Spinal cord (tissue), 10 donors: ENCODE data around the gene PDCD1. TPM values are rescaled to one million over a fixed set of nuclear protein-coding genes. Genes with fewer than 3 reads are reported as not detected.
A peak's percentile ranks its signal among the peaks of the same experiment; 100 is the strongest.

ENCODE experiments used
- DNase-seq, 6 donors: peaks; one replicate each; pipeline versions ENCODE4 v3.0.0 to v3.0.0-alpha.2; 2013 to 2015; ENCODE audit warnings: low spot score in 6 of 6, low read depth in 4 of 6
- H3K27ac ChIP-seq: one replicate; pipeline ENCODE4 v1.5.1; 2013; ENCODE audit warnings: low read depth, low read length, control low read depth
- H3K27me3 ChIP-seq: one replicate; pipeline ENCODE4 v1.6.1; 2013; ENCODE audit warnings: low read length; ENCODE audit not compliant: control insufficient read depth, insufficient read depth
- H3K36me3 ChIP-seq: one replicate; pipeline ENCODE4 v1.6.1; 2013; ENCODE audit warnings: low read length; ENCODE audit not compliant: control insufficient read depth, insufficient read depth
- H3K4me1 ChIP-seq: one replicate; pipeline ENCODE4 v1.6.1; 2013; ENCODE audit warnings: low read length; ENCODE audit not compliant: control insufficient read depth, insufficient read depth
- H3K4me3 ChIP-seq: one replicate; pipeline ENCODE4 v1.5.1; 2013; ENCODE audit warnings: low read depth, low read length, control low read depth
- H3K9me3 ChIP-seq: one replicate; pipeline ENCODE4 v1.6.1; 2013; ENCODE audit warnings: low read length; ENCODE audit not compliant: control insufficient read depth, insufficient read depth
- WGBS: methylation state at CpG from one replicate; pipeline ENCODE4 v1.1.5; 2013; ENCODE audit warnings: missing lambda C conversion rate; ENCODE audit not compliant: insufficient coverage; 5-methylcytosine and 5-hydroxymethylcytosine counted together
- polyA plus RNA-seq, 2 donors: library from polyadenylated mRNA; unstranded; fragments of 120-200 nt; gene quantifications; one replicate each; pipeline ENCODE4 v1.2.1, GENCODE V29; 2013; ENCODE audit not compliant: insufficient read length in 2 of 2
- total RNA-seq, 2 donors: library from RNA; depleted of rRNA in 1 of 2; stranded (reverse); fragments of 120-200 nt in 1 of 2; fragments of >200 nt in 1 of 2; gene quantifications; one replicate each; pipeline versions ENCODE4 v1.2.3 to v1.2.4, GENCODE V29; 2013 to 2014
- donor health status: healthy.

The PDCD1 gene
- total and polyA plus RNA-seq, 4 donors: 0.06 to 0.20 TPM; not detected in 2

GRCh38 chr2:241887806-241888522 is 29.3 kb upstream of the PDCD1 start:
- Histone ChIP-seq H3K27me3 (no peaks in the 10 kb centered on the region), H3K27ac (no peak overlapping the region)
- no peak for DNase-seq

DNA sequence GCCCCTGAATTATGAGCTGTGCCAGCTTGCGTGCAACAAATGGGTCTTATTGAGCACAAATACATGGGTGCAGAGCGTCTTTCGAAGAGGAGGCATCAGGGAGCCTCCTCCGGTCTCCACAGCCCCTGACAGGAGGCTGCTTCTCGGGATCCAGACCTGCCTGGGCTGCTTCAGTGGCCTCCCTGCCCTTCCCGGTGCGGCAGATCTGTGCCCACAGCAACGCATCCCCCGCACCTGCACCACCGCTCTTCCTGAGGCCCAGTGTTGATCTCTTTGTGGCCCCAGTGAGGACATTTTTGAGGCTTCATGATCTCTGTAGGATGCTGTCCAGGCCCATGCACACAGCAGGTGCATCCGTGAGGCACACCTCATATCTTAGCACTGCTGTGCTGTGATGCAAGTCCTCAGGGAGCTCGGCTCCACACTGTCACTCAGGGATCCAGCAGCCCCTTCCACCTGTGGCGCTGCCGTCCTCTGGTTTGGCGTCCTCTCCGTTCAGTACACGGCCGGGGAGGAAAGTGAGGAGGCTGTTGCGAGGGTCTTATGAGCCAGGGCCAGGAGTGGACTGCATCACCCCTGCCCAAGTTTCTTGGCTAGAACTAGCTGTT is 28.2 kb upstream of the PDCD1 start:
- Histone ChIP-seq H3K27me3 (no peaks in the 10 kb centered on the region), H3K4me3 (no peak overlapping the region), H3K27ac (no peak overlapping the region), H3K4me1 (peaks cover 43% of the 10 kb centered on the region), H3K36me3 (peaks cover 14% of the 10 kb centered on the region), H3K9me3 (no peaks in the 10 kb centered on the region)
- DNase-seq: no peak
- WGBS: 75% methylated on average over 15 of the region's 19 CpGs

More at GRCh38 chr2:241887806-241888522, 29.3 kb upstream of the PDCD1 start:
- H3K36me3 ChIP-seq: peaks cover 14% of the 10 kb centered on the region
- no peaks in the 10 kb centered on the region for H3K9me3 ChIP-seq
- no peak overlapping the region for H3K4me3 ChIP-seq
- peaks cover 47% of the 10 kb centered on the region for H3K4me1 ChIP-seq
- 84% methylated on average over 12 of the region's 24 CpGs for WGBS

DNA sequence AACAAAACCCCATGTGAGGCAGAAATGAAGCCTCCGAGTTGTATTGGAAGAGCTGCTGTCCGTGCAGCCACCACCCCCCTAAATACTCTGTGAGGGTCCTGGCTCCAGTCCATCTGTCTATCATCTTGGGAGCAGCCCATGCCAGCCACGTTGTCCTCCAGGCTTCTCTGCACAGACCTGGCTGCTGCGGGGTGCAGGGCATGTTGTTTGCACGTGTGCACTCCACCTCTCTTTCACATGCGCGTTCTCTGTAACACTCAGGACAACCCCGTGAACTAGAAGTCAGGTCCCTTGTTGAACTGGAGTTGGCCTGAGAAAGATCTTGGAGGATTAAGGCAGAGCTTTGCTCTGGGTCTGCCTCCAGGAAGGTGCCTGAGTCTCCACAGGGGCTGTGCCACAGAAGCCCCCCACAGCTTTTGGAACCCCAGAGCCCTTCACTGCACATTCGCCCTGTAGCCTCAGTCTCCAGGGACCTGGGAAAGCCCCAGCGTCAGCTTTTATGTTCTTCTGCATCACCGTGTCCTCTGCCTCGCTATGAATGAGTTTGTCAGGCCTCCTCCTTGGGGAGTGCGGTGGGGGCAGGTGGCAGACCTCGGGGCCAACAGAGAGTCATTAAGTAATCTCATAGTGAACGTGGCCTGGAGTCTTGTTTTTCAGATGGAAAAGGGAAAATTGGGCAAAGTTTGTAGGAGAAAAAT is 27.4 kb upstream of the PDCD1 start:
- Histone ChIP-seq H3K9me3 (no peaks in the 10 kb centered on the region), H3K27ac (no peak overlapping the region), H3K4me1 (peaks cover 44% of the 10 kb centered on the region), H3K27me3 (no peaks in the 10 kb centered on the region), H3K36me3 (peaks cover 11% of the 10 kb centered on the region), H3K4me3 (no peak overlapping the region)
- WGBS: 46% methylated on average over 15 of the region's 15 CpGs
- DNase-seq: no peak

GRCh38 chr2:241885291-241885945 is 26.7 kb upstream of the PDCD1 start:
- Histone ChIP-seq H3K4me3 (no peak overlapping the region), H3K9me3 (no peaks in the 10 kb centered on the region), H3K27me3 (no peaks in the 10 kb centered on the region), H3K27ac (no peak overlapping the region), H3K4me1 (peaks cover 51% of the 10 kb centered on the region), H3K36me3 (peaks cover 5% of the 10 kb centered on the region)
- WGBS: 32% methylated on average over 12 of the region's 16 CpGs
- DNase-seq: peak in 1 of 6 donors; percentile 90

GRCh38 chr2:241884951-241885290 is 26.2 kb upstream of the PDCD1 start:
- Histone ChIP-seq H3K4me3 (no peak overlapping the region), H3K4me1 (peaks cover 52% of the 10 kb centered on the region), H3K27me3 (no peaks in the 10 kb centered on the region), H3K27ac (no peak overlapping the region), H3K36me3 (peaks cover 5% of the 10 kb centered on the region), H3K9me3 (no peaks in the 10 kb centered on the region)
- DNase-seq: no peak
- 82% methylated on average over 3 of the region's 8 CpGs for WGBS

- no peaks in the 10 kb centered on the region for H3K9me3 ChIP-seq
- H3K36me3 ChIP-seq: peaks cover 4% of the 10 kb centered on the region
- DNase-seq: peak in 1 of 6 donors; percentile 51
- H3K4me1 ChIP-seq: peaks cover 60% of the 10 kb centered on the region
- no peaks in the 10 kb centered on the region for H3K27me3 ChIP-seq
- H3K4me3 ChIP-seq: peak overlapping the region; percentile 28
- WGBS: 25% methylated on average over 18 of the region's 23 CpGs
- peak overlapping the region; percentile 67 for H3K27ac ChIP-seq
These were observed 23.5 kb upstream of the PDCD1 start for GRCh38 chr2:241882091-241882625.

- Histone ChIP-seq H3K27ac (peak overlapping the region; percentile 78), H3K4me3 (peak overlapping the region; percentile 79)
These were observed 21.8 kb upstream of the PDCD1 start for GRCh38 chr2:241880311-241881073.

GRCh38 chr2:241879326-241879725 is 20.6 kb upstream of the PDCD1 start:
- Histone ChIP-seq H3K4me3 (no peak overlapping the region), H3K27me3 (no peaks in the 10 kb centered on the region), H3K9me3 (peaks cover 2% of the 10 kb centered on the region), H3K36me3 (peaks cover 2% of the 10 kb centered on the region), H3K27ac (no peak overlapping the region), H3K4me1 (peaks cover 37% of the 10 kb centered on the region)
- 75% methylated on average over 8 of the region's 9 CpGs for WGBS
- no peak for DNase-seq

More at GRCh38 chr2:241880311-241881073, 21.8 kb upstream of the PDCD1 start:
- no peak for DNase-seq
- Histone ChIP-seq H3K4me1 (peaks cover 45% of the 10 kb centered on the region), H3K9me3 (no peaks in the 10 kb centered on the region), H3K27me3 (no peaks in the 10 kb centered on the region), H3K36me3 (no peaks in the 10 kb centered on the region)
- 84% methylated on average over 9 of the region's 16 CpGs for WGBS
